DLD1 (cell line): ENCODE results near the gene TNRC6C.
"Not testable (repeated sequence)": the region's sequence is repeated elsewhere in the genome, so short reads cannot be mapped to it uniquely, and the experiment has no call there.

ENCODE experiments used
- in situ Hi-C: cut with HindIII; loops from 2 replicates; pipeline ENCODE4 v1.10.0; 2017; ENCODE audit warnings: low sequenced_read_pairs

TNRC6C gene

GRCh38 chr17:78108726-78109488 is 150.4 kb downstream of the TNRC6C start:
- in situ Hi-C loops: no loop called here

- in situ Hi-C loops: no loop called here
These were observed 150.9 kb downstream of the TNRC6C start for GRCh38 chr17:78109489-78109761.

DNA sequence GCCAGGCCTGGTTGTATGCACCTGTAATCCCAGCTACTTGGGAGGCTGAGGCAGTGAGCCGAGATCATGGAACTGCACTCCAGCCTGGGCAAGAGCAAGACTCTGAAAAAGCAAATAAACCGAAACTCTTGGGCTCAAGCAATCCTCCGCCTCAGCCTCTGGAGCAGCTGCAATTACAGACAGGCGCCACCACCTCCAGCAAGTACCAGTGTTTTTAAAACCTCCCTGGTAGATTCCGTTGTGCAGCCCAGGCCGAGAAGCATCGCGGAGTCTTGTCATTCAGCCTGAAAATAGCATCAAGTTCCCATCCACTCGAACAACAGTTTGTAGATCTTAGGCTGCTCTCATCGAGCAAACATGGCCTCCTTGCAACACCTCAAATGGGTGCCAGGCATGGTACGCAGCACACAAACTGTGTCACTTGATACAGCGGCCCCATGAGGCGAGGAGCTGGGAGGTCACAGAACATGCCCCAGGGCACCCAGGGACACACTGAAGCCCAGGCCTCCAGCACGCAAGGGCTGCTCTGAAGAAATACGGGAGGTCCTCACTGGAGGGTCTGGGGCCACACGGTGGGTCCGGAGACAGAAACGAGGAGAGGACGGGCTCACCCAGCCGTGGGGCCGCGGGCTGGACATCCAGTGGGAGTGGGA is 152.0 kb downstream of the TNRC6C start:
- in situ Hi-C loops: no loop called here

DNA sequence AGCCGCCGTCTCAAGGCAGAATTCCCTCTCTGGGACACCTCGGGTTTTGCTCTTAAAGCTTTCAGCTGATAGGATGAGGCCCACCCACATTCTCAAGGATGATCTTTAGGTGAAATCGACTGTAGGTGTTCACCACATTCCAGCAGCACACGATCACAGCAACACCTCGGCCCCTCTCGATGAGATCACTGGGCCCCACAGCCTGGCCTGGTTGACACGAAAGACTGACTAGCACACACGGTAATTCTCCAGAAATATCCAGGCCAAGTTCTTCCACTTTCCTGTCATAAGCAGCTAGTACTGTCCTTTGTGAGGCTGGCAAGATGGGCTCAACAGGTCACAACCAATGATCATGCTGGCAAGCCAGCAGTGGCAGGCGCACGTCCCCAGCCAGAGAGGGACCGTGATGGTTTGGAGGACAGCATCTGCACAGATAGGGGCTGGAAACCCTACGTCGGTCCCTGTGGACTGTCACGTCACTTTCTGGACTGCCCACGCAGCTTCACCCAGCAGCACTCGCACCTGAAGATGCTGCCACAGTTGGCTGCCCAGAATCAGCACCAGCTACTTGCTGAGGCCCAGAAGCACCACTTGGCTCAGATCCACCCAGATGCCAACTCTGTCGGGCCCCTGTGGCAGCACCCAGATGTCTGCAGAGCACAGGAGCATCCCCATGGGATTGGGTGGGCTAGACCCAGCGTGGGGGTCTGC is 152.7 kb downstream of the TNRC6C start:
- in situ Hi-C loops: no loop called here

- in situ Hi-C loops: no loop called here
These were observed 153.4 kb downstream of the TNRC6C start for GRCh38 chr17:78111727-78112517.

GRCh38 chr17:78112518-78113471 is 154.3 kb downstream of the TNRC6C start:
- in situ Hi-C loops: no loop called here

DNA sequence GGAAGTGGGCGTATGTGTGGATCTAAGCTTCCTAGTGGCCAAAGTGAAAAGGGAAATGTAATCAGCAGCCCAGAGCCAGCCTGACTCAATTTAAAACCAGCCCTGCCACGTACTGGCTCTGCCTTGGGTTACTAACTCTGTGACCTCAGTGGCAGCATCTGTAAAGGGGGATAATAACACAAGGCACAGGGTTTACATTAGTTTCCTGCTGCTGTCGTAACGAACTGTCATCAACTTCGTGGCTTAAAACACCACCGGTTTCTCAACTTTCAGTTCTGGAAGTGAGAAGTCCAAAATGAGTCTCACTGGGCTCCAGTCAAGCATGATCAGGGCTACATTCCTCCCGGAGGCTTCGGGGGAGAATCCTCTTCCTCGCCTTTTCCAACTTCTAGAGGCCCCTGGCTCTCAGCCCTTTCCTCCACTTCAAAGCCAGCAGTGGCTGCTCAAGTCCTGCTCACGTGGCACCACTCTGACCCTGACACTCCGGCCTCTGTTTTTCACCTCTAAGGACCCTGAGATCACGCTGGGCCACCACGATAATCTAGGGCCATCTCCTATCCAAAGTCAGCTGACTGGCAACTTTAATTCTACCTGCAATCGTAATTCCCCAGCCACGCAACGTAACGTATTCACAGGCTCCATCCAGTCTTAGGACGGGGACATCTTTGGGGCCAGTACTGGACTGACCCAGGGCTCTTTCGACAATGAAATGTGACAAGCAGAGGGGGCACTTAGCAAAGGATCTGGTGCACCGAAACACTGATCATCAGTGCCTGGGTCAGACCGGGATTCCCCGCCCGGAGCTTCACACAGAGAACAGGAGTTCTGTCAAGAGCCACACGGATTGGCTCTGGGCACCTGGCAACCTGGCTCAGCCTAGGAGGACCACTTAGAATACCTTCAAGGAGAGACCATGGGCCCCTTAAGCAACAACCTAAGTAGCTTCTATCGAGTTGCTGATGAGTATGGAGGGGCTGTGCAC is 155.6 kb downstream of the TNRC6C start:
- in situ Hi-C loops: no loop called here

- in situ Hi-C loops: no loop called here
These were observed 156.6 kb downstream of the TNRC6C start for GRCh38 chr17:78114831-78115723.

DNA sequence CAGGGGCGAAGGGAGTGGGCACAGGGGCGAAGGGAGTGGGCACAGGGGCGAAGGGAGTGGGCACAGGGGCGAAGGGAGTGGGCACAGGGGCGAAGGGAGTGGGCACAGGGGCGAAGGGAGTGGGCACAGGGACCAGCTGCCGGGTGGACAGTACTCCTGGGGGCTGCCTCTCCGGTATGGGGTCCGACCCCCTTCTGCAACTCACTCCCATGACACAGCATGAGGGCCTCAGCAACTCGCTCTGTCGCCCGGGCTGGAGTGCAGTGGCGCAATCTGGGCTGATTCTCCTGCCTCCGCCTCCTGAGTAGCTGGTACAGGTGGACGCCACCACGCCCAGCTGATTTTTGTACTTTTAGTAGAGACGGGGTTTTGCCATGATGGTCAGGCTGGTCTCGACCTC is 157.3 kb downstream of the TNRC6C start:
- in situ Hi-C loops: not testable (repeated sequence)

GRCh38 chr17:78116411-78116810 is 157.9 kb downstream of the TNRC6C start:
- in situ Hi-C loops: no loop called here

GRCh38 chr17:78117027-78117981 is 158.8 kb downstream of the TNRC6C start:
- in situ Hi-C loops: no loop called here

DNA sequence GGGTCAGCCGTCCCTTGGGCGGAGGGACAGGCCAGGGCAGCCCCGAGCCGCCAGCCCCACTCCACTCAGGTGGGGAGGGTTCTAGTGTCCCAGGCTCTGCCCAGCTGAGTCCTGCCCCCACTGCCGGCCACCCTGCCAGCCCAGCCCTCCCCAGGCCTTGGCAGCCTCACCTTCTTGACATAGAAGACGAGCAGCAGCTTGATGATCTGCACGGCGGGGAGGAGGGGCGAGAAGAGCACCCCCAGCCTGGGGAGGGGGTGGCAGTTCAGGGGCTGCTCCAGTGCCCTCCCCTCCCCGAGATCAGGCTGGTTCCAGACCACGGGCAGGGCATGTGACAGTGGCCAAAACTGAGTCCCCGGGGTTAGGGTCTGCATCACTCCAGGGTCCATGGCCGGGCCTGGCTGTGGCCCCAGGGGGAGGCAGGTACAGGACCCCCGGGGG is 160.3 kb downstream of the TNRC6C start:
- in situ Hi-C loops: no loop called here

- in situ Hi-C loops: no loop called here
These were observed 162.0 kb downstream of the TNRC6C start for GRCh38 chr17:78120537-78120936.

DNA sequence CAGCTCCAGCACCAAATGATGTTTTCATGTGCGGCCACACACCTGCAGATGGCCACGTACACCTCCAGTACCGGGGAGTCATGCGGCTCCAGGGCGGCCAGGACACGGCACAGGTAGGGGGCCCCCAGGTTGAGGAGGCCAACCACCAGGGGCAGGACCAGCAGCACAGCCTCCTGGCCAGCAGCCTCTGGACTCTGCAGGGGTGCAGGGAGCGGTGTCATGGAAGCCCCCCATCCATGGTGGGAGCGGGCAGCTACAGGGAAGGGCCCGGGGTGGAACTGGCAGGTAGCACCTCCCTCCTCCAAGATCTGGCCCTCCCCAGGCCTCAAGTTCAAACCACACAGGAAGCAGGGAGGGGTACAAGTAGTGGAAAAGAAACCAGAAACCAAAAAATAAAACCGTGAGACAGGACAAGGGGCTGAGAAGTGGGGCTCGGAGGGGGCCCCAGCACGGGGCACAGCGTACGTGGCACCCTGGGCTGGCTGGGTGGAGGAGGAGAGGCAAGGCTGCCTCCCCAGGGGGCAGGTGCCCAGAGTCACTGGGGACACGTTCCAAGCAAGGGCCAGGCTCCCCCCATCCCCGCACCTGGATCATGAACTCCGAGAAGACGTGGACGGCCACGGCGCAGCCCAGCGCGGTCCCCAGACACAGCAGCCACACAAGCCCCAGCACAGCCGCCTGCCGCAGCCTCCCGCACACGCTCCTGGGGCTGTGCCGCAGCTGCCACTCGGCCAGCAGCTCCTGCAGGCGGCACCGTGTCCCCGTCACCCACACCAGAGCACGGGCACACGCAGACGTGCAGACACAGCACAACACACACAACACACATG is 162.7 kb downstream of the TNRC6C start:
- in situ Hi-C loops: no loop called here

- in situ Hi-C loops: no loop called here
These were observed 163.3 kb downstream of the TNRC6C start for GRCh38 chr17:78121801-78122215.
